ENCODE data around the gene RGS6. TPM values are rescaled to one million over a fixed set of nuclear protein-coding genes. Genes with fewer than 3 reads are reported as not detected.

RGS6 gene
- total RNA-seq, 1 donor from 2014 or later: 2.0 TPM

DNA sequence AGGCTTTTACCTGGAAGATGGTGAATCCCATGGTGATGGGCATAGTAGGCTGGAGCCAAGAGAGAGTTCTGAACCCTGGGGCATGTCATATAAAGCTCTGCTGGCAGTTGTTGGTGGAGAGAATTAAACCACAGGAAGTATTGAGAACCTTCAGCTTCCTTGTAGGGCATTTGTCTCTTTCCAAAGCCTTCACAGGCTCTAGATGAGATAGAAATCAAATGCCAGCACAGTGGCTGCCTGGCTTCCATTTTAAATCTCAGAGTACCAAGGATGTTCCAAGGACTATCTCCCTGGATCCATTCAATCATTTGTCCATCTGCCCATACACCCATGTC is 592.0 kb downstream of the RGS6 start:
- peaks cover 5% of the 10 kb centered on the region for H3K4me1 Mint-ChIP-seq
- no peak overlapping the region for H3K4me3 Mint-ChIP-seq
- H3K27ac Mint-ChIP-seq: no peak overlapping the region
- peaks cover 15% of the 10 kb centered on the region for H3K27me3 Mint-ChIP-seq (ENCODE audit: low read depth)
- H3K9me3 Mint-ChIP-seq: peaks cover 23% of the 10 kb centered on the region
- DNase-seq (ENCODE audit: low spot score in 2 of 2, unreplicated experiment in 2 of 2): no peak
- no peak for TF ChIP-seq CTCF (IDR thresholded peaks at IDR 0.05; ENCODE audit: unreplicated experiment)
- H3K36me3 Mint-ChIP-seq: no peaks in the 10 kb centered on the region

DNA sequence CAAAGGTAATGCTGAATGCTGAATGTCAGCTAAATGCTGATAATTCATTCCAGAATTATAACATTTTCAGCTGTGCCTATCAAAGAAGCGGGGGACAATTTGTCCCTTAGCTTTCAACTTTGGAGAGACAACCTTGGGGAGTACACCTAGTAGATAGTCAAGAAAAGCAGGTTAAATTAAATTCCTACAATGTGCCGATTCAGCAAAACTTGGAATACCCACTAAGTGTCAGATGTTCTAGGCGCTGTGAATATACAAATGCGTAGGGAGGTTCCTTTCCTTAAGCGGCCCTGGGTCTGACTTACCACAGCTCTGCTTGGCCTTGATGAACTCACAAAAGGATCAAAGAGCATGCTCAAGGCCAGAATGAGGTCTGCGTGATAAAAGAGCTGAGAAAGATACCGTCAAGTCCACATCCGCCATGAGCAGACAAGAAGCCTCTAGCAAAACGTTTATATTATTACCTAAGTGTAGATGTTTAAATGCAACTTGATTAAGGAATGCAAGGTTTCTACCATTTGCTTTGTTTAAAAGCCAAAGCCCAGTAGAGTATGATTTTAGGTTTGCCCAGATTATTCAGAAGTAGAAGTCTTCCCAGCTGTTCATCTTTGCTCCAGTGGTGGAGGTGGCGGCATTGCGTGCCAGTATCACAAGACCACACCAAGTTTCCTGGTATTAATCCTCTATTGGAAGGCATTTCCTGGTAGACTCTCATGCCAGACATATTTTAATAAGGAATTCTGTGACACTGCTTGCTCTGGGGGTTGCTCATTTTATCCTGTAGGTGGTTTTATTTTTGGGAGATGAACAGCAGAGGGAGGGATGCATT is 593.1 kb downstream of the RGS6 start:
- Mint-ChIP-seq H3K27ac (no peak overlapping the region), H3K27me3 (ENCODE audit: low read depth) (peaks cover 19% of the 10 kb centered on the region), H3K36me3 (no peaks in the 10 kb centered on the region), H3K9me3 (peaks cover 13% of the 10 kb centered on the region), H3K4me1 (peaks cover 5% of the 10 kb centered on the region), H3K4me3 (no peak overlapping the region)
- DNase-seq (ENCODE audit: low spot score in 2 of 2, unreplicated experiment in 2 of 2): no peak
- TF ChIP-seq CTCF (IDR thresholded peaks at IDR 0.05; ENCODE audit: unreplicated experiment): no peak

DNA sequence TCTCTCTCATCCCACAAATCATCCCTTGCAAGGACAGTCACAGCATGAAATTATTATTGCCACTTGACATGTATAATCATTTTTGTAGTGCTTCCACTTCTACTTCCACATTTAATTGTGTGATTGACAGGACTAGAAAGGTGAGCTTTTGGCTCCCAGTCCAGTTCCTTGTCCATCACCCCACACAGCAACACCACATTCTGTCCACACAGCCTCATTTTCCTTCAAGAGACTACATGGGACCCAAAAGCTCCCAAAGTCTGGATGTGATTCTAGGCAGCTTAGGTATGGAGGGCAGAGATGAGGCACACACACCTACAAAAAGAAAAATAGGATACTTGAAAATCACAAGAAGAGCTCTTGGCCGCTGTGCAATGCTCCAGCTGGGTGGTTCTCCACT is 595.4 kb downstream of the RGS6 start:
- Mint-ChIP-seq H3K4me3 (no peak overlapping the region), H3K36me3 (no peaks in the 10 kb centered on the region), H3K27me3 (ENCODE audit: low read depth) (peaks cover 21% of the 10 kb centered on the region), H3K4me1 (peaks cover 5% of the 10 kb centered on the region), H3K9me3 (peaks cover 9% of the 10 kb centered on the region), H3K27ac (no peak overlapping the region)
- DNase-seq (ENCODE audit: low spot score in 2 of 2, unreplicated experiment in 2 of 2): no peak
- no peak for TF ChIP-seq CTCF (IDR thresholded peaks at IDR 0.05; ENCODE audit: unreplicated experiment)

- Mint-ChIP-seq H3K36me3 (no peaks in the 10 kb centered on the region), H3K27ac (no peak overlapping the region), H3K4me1 (peaks cover 5% of the 10 kb centered on the region), H3K27me3 (ENCODE audit: low read depth) (peaks cover 21% of the 10 kb centered on the region), H3K9me3 (peaks cover 14% of the 10 kb centered on the region), H3K4me3 (no peak overlapping the region)
- no peak for TF ChIP-seq CTCF (IDR thresholded peaks at IDR 0.05; ENCODE audit: unreplicated experiment)
- DNase-seq (ENCODE audit: low spot score in 2 of 2, unreplicated experiment in 2 of 2): no peak
Measured at GRCh38 chr14:72528059-72528862, 596.0 kb downstream of the RGS6 start.

DNA sequence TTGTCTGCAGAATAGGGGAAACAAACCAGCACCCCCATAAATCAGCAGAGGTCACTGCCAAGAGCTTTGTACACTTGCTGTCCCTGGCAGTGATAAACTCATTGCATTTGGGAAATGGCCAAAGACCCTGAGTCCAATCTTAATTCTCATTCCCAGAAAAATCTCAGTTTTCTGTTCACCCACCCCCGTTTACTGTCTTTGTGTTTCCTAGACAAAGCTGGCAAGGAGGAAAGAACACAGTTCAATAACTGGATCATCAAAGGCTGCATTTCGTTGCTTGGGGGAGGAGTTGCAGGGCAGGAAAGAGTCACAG is 596.6 kb downstream of the RGS6 start:
- H3K27me3 Mint-ChIP-seq (ENCODE audit: low read depth): peaks cover 21% of the 10 kb centered on the region
- no peak overlapping the region for H3K4me3 Mint-ChIP-seq
- H3K36me3 Mint-ChIP-seq: no peaks in the 10 kb centered on the region
- peaks cover 5% of the 10 kb centered on the region for H3K4me1 Mint-ChIP-seq
- DNase-seq (ENCODE audit: low spot score in 2 of 2, unreplicated experiment in 2 of 2): no peak
- no peak overlapping the region for H3K27ac Mint-ChIP-seq
- no peak for TF ChIP-seq CTCF (IDR thresholded peaks at IDR 0.05; ENCODE audit: unreplicated experiment)
- H3K9me3 Mint-ChIP-seq: peaks cover 20% of the 10 kb centered on the region
